Measurements from ENCODE around the gene PLAA. TPM values are rescaled to one million over a fixed set of nuclear protein-coding genes. Genes with fewer than 3 reads are reported as not detected.

Gene PLAA
- total RNA-seq, 1 donor from 2014 or later = 41.3 TPM

DNA sequence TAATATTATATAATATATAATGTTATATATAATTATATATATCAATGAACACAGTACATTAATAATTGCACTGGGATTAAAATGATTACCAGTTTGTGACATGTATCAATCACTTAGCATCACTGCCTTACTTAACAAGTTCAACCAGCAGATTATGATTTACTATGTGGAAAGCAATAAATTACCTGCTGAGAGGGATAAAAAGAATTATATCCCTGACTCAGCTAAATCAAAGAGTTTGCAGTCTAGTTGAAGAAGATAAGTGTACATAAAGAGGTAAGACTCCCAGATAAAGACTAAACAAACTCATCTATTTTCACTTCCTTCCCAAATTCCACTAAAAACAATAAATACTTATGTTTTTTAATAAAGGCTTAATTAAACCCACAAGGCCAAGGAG is 11.2 kb downstream of the PLAA start:
- peaks cover 3% of the 10 kb centered on the region for H3K4me1 Mint-ChIP-seq (ENCODE audit: low read depth, unreplicated experiment)

DNA sequence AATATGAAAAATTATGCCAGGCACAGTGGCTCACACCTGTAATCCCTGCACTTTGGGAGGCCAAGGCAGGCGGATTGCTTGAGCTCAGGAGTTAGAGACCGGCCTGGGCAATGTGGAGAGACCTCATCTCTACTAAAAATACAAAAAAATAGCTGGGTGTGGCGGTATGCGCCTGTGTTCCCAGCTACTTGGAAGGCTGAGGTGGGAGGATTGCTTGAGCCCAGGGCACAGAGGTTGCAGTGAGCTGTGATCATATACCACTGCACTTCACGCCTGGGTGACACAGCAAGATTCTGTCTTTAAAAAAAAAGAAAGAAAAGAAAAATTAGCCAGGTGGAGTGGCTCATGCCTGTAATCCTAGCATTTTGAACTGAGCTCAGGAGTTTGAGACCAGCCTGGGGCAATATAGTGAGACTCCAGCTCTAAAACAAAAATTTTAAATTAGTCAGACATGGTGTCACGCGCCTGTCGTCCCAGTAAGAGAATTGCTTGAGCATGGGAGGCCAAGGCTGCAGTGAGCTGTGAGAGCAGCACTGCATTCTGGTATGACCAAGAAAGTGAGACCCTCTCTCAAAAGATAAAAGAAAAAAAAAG is 18.0 kb downstream of the PLAA start:
- H3K4me1 Mint-ChIP-seq (ENCODE audit: low read depth, unreplicated experiment) = no peaks in the 10 kb centered on the region
- H3K27ac Mint-ChIP-seq (ENCODE audit: unreplicated experiment) = no peak overlapping the region
- peaks cover 19% of the 10 kb centered on the region for H4K20me1 ChIP-seq (ENCODE audit: insufficient read depth, low read length)
- H2AFZ ChIP-seq (ENCODE audit: low read depth, low read length) = no peak overlapping the region
- no peaks in the 10 kb centered on the region for H3K4me1 ChIP-seq (ENCODE audit: insufficient read depth, low read length)
- H3K4me2 ChIP-seq (ENCODE audit: low read length) = no peak overlapping the region
- H3K36me3 Mint-ChIP-seq (ENCODE audit: low read depth, unreplicated experiment) = peaks cover 10% of the 10 kb centered on the region
- no peak overlapping the region for H3K27ac ChIP-seq (ENCODE audit: low read depth, low read length)
- no peak overlapping the region for H3K4me3 Mint-ChIP-seq (ENCODE audit: unreplicated experiment)
- H3K27me3 ChIP-seq (ENCODE audit: insufficient read depth, low read length) = no peaks in the 10 kb centered on the region
- H3K4me3 ChIP-seq (ENCODE audit: insufficient read depth, low read depth, low read length) = no peak overlapping the region
- H3K9ac ChIP-seq (ENCODE audit: low read length) = no peak overlapping the region
- H3K36me3 ChIP-seq (ENCODE audit: insufficient read depth, low read length) = peaks cover 26% of the 10 kb centered on the region
- H3K9me3 Mint-ChIP-seq (ENCODE audit: unreplicated experiment) = no peaks in the 10 kb centered on the region
- H3K79me2 ChIP-seq (ENCODE audit: insufficient read depth, low read length) = peaks cover 40% of the 10 kb centered on the region
- no peaks in the 10 kb centered on the region for H3K9me3 ChIP-seq (ENCODE audit: insufficient read depth, low read depth, low read length)
- TF ChIP-seq, protein P1, sequence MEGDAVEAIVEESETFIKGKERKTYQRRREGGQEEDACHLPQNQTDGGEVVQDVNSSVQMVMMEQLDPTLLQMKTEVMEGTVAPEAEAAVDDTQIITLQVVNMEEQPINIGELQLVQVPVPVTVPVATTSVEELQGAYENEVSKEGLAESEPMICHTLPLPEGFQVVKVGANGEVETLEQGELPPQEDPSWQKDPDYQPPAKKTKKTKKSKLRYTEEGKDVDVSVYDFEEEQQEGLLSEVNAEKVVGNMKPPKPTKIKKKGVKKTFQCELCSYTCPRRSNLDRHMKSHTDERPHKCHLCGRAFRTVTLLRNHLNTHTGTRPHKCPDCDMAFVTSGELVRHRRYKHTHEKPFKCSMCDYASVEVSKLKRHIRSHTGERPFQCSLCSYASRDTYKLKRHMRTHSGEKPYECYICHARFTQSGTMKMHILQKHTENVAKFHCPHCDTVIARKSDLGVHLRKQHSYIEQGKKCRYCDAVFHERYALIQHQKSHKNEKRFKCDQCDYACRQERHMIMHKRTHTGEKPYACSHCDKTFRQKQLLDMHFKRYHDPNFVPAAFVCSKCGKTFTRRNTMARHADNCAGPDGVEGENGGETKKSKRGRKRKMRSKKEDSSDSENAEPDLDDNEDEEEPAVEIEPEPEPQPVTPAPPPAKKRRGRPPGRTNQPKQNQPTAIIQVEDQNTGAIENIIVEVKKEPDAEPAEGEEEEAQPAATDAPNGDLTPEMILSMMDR (IDR thresholded peaks at IDR 0.05; ENCODE audit: insufficient read depth, low read depth, low read length) = no peak
- TF ChIP-seq EZH2 (IDR thresholded peaks at IDR 0.05; ENCODE audit: insufficient read depth, low read length) = no peak
- DNase-seq (ENCODE audit: low read depth) = no peak
- no peaks in the 10 kb centered on the region for H3K27me3 Mint-ChIP-seq (ENCODE audit: low read depth, unreplicated experiment)
- FAIRE-seq = no peak

More for the DNA sequence above, 11.2 kb downstream of the PLAA start:
- Mint-ChIP-seq H3K27ac (ENCODE audit: unreplicated experiment) (peak overlapping the region; percentile 62), H3K36me3 (ENCODE audit: low read depth, unreplicated experiment) (peaks cover 9% of the 10 kb centered on the region), H3K4me3 (ENCODE audit: unreplicated experiment) (no peak overlapping the region), H3K9me3 (ENCODE audit: unreplicated experiment) (peaks cover 3% of the 10 kb centered on the region), H3K27me3 (ENCODE audit: low read depth, unreplicated experiment) (no peaks in the 10 kb centered on the region)
- no peak overlapping the region for H3K4me2 ChIP-seq (ENCODE audit: low read length)
- peaks cover 50% of the 10 kb centered on the region for H4K20me1 ChIP-seq (ENCODE audit: insufficient read depth, low read length)
- DNase-seq (ENCODE audit: low read depth) (no peak), FAIRE-seq (no peak)
- TF ChIP-seq EZH2 (IDR thresholded peaks at IDR 0.05; ENCODE audit: insufficient read depth, low read length) = no peak
- TF ChIP-seq, protein P1 (IDR thresholded peaks at IDR 0.05; ENCODE audit: insufficient read depth, low read depth, low read length) = no peak
- H3K9me3 ChIP-seq (ENCODE audit: insufficient read depth, low read depth, low read length) = no peaks in the 10 kb centered on the region
- H3K4me1 ChIP-seq (ENCODE audit: insufficient read depth, low read length) = no peaks in the 10 kb centered on the region
- H3K27me3 ChIP-seq (ENCODE audit: insufficient read depth, low read length) = no peaks in the 10 kb centered on the region
- H2AFZ ChIP-seq (ENCODE audit: low read depth, low read length) = no peak overlapping the region
- H3K36me3 ChIP-seq (ENCODE audit: insufficient read depth, low read length) = no peaks in the 10 kb centered on the region
- H3K9ac ChIP-seq (ENCODE audit: low read length) = no peak overlapping the region
- H3K27ac ChIP-seq (ENCODE audit: low read depth, low read length) = no peak overlapping the region
- H3K4me3 ChIP-seq (ENCODE audit: insufficient read depth, low read depth, low read length) = no peak overlapping the region
- H3K79me2 ChIP-seq (ENCODE audit: insufficient read depth, low read length) = peaks cover 90% of the 10 kb centered on the region

DNA sequence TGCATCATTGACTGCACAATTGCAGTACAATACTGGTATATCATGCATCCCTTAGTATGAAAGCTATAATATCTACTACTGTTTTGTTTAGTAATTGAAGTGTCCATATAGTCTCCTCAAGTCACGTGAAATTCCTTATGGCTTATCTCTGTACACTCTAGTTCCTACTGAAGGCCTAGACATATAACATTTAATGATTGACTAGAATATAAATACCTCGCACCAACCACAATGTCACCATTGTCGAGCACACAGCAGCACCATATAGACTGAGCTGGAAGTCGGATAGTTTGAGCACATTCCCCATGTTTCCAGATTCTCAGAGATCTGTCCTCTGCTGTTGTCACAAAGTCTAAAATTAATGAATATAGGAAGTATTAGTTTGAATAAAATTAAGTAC is 21.4 kb downstream of the PLAA start:
- H3K4me1 Mint-ChIP-seq (ENCODE audit: low read depth, unreplicated experiment) = no peaks in the 10 kb centered on the region
- H4K20me1 ChIP-seq (ENCODE audit: insufficient read depth, low read length) = peaks cover 11% of the 10 kb centered on the region
- H3K9me3 Mint-ChIP-seq (ENCODE audit: unreplicated experiment) = no peaks in the 10 kb centered on the region
- FAIRE-seq (no peak), DNase-seq (ENCODE audit: low read depth) (no peak)
- peaks cover 14% of the 10 kb centered on the region for H3K36me3 Mint-ChIP-seq (ENCODE audit: low read depth, unreplicated experiment)
- H3K27ac Mint-ChIP-seq (ENCODE audit: unreplicated experiment) = no peak overlapping the region
- no peak overlapping the region for H2AFZ ChIP-seq (ENCODE audit: low read depth, low read length)
- H3K4me1 ChIP-seq (ENCODE audit: insufficient read depth, low read length) = no peaks in the 10 kb centered on the region
- no peaks in the 10 kb centered on the region for H3K27me3 ChIP-seq (ENCODE audit: insufficient read depth, low read length)
- no peak overlapping the region for H3K9ac ChIP-seq (ENCODE audit: low read length)
- H3K4me3 Mint-ChIP-seq (ENCODE audit: unreplicated experiment) = no peak overlapping the region
- no peak overlapping the region for H3K4me2 ChIP-seq (ENCODE audit: low read length)
- H3K27me3 Mint-ChIP-seq (ENCODE audit: low read depth, unreplicated experiment) = no peaks in the 10 kb centered on the region
- H3K4me3 ChIP-seq (ENCODE audit: insufficient read depth, low read depth, low read length) = no peak overlapping the region
- no peaks in the 10 kb centered on the region for H3K9me3 ChIP-seq (ENCODE audit: insufficient read depth, low read depth, low read length)
- H3K27ac ChIP-seq (ENCODE audit: low read depth, low read length) = no peak overlapping the region
- H3K36me3 ChIP-seq (ENCODE audit: insufficient read depth, low read length) = peaks cover 52% of the 10 kb centered on the region
- no peak for TF ChIP-seq EZH2 (IDR thresholded peaks at IDR 0.05; ENCODE audit: insufficient read depth, low read length)
- TF ChIP-seq, protein P1 (IDR thresholded peaks at IDR 0.05; ENCODE audit: insufficient read depth, low read depth, low read length) = no peak
- peaks cover 17% of the 10 kb centered on the region for H3K79me2 ChIP-seq (ENCODE audit: insufficient read depth, low read length)
